Islet of Langerhans (tissue), 1 donor: ENCODE measurements around the gene TMEM44.
"Not testable (repeated sequence)": the region's sequence is repeated elsewhere in the genome, so short reads cannot be mapped to it uniquely, and the experiment has no call there.

Experiments used
- FAIRE-seq: peaks from one replicate; lab custom pipeline; 2011; peaks lifted over from hg19 to GRCh38; lab: Jason Lieb, UNC

The TMEM44 gene

DNA sequence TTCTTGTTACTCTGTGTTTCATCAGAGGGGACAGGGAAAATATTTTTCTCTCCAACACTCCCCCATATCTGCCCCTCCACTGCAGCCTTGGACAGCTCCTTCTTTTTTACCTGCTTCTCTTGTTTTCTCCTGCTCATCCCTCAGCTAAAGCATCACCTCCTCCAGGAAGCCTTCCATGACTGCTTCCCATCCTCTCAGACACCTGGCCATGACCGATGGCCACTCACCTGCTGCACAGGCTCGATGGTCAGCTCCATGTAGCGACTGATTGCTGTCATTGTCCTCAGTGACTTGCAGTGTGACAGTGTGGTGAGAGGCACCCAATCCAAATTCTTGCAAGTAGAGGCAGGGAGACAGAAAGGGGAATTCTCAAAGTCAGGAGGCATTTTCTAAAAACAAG lies 22.5 kb downstream of the TMEM44 start:
- FAIRE-seq, result no peak

DNA sequence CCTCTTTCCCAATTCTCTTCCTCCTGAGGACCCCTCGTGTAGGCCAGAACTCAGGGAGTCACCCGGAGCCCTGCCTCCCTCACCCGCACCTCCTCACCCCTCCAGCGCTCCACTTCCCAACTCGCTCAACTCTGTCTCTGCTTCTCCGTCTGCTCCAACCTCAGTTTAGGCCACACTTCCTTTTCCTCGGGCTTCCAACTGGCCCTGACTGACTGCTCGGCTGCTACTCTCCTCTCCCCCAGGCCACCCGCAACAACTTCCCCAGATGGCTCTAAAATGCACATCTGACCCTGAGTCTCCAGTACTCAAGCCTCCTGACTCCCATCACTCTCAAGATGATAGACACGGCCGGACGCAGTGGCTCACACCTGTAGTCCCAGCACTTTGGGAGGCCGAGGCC lies 23.6 kb downstream of the TMEM44 start:
- FAIRE-seq, result no peak

DNA sequence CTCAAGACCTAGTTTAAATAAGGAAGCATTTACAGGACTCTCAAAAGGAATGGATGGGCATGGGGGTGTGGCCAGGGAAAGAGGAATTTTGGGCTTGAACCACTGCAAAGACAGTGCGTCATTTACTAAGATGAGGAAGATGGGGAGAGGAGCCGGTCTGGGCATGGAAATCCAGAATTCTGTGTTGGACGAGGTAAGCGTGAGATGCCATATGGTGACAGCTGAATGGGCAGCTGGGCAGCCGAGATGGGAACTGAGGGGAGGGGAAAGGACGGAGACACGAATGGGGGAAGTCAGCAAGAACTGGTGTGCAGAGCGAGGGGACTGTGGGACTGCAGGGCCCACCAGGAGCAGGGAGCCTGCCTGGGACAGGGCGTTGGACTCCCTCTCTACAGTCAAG lies 24.2 kb downstream of the TMEM44 start:
- FAIRE-seq, result no peak

DNA sequence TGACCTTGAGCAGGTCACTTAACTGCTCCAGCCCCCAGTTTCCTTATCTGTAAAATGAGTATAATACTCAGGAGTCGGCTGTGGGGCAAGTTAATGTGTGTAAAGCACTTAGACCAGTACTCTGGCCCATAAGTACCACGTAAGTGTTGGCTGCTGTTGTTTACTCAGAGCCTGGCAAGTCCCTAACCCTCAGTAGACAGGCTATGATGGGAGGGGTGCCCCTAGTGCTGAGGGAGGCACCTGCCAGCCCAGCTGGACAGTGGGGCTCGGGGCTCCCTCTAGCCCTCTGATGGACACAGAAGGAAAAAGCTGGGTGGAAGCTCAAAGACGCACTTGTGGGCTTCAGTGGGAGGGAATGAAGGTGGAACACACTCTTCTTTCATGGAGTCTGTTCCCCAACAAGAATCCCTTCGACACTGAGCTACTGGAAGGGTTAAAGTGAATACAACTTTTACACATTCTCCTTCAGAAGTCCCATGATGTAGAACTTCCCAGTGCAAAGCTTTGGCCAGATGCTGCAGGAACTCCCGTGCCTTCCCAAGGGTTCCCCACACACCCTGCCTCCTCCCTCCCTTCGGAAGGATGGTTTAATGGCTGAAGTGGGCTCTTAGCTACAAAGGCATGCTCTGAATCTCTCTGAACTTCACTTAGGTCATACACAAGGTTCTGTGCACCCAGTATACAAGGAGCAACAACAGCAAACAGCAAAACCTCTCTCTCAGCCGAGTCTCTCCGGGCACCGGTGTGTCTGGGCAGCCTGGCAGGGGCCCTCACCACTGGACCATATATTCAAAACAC lies 25.4 kb downstream of the TMEM44 start:
- FAIRE-seq, result no peak

DNA sequence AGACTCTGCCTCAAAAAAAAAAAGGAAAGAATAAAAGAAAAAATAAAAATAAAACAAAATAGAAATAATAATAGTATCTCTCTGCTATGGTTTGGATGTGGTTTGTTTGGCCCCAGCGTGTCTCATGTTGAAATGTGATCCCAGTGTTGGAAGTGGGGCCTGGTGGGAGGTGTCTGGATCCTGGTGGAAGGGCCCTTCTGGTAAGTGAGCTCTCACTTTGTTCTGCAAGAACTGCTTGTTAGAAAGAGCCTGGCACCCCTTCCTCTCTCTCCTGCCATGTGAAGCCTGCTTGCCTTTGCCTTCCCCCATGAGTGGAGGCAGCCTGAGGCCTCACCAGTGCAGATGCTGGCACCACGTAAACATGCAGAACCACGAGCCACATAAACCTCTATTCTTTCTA lies 26.3 kb downstream of the TMEM44 start:
- FAIRE-seq, result no peak

DNA sequence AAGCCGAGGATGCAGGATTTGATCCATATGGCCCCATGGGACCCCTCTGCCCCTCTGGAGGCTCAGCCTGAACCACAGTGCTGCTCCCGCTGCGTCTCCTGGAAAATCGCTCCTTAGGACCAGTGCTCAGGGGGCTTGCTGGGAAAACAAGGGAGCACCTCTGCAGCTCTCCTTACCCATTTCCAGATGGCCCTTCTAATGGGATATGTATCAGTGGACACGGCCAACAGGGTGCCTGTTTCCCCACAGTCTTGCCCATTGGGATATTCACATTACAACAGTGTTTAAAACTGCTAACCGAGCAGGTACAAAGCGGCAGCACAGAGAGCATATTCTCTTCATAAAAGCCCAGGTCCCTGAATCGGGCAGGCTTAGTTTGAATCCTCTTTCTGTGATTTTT lies 27.1 kb downstream of the TMEM44 start:
- FAIRE-seq, result no peak

DNA sequence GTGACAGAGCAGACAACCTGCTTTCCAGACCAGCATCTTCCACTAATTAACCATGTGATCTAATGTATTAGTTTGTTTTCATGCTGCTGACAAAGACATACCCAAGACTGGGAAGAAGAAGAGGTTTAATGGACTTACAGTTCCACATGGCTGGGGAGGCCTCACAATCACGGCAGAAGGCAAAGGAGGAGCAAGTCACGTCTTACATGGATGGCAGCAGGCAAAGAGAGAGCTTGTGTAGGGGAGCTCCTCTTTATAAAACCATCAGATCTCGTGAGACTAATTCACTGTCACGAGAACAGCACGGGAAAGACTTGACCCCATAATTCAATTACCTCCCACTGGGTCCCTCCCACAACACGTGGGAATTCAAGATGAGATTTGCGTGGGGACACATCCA lies 27.9 kb downstream of the TMEM44 start:
- FAIRE-seq, result not testable (repeated sequence)

DNA sequence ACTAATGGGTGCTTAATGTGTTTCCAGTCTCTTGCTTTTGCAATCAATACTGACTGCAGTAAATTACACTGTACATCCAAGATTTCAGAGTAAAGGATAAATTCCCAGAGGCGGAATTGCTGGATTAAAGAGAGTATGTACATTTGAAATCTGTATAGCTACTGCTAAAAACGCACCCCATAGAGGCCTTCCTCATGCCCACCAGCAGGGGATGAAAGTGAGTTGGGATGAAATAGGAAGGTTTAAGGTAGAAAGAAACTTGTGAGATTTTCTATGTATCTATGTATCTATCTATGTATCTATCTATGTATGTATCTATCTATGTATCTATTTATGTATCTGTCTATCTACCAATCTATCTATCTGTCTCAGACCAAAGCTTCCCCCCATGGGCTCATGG lies 28.4 kb downstream of the TMEM44 start:
- no peak for FAIRE-seq

DNA sequence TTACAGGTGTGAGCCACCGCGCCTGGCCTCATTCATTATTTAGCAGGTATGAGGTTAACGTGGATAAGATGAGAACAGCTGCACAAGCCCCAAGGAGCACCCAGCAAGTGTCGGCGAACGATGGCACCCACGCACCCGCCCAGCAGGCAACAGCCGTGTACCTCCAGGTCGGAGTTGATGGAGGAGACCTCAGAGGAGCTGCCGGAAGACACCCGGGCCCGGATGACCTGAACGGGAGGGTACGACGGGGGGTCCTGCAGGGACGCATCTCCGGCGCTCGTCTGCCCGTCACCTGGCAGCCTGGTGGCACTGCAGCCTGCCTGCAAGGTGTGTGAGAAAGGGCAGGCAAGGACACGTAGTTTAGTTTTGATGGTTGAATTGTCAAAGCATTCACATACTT lies 29.1 kb downstream of the TMEM44 start:
- no peak for FAIRE-seq

DNA sequence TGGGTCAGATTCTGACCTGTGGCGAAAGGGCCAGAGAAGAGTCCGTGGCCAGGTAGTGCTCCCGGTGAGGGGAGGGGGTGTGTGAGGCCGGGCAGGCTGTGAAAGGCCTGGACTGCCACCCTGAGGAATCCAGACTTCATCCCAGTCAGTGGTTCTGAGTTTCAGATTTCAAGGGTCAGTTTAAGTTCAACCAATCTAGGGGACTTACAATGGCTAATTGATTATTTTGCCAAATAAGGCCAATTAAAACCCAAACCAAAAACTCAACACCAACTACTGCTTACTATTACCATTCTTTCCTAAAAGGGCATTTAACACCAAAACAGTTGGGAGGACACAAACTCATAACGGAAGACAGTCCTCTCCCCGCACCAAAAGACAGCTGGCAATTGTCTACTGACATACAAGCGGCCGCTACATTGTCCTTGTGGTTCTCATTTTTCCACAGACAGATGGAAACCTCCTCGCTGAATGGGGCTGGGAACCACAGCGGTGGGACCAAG lies 30.5 kb downstream of the TMEM44 start:
- FAIRE-seq, result no peak

DNA sequence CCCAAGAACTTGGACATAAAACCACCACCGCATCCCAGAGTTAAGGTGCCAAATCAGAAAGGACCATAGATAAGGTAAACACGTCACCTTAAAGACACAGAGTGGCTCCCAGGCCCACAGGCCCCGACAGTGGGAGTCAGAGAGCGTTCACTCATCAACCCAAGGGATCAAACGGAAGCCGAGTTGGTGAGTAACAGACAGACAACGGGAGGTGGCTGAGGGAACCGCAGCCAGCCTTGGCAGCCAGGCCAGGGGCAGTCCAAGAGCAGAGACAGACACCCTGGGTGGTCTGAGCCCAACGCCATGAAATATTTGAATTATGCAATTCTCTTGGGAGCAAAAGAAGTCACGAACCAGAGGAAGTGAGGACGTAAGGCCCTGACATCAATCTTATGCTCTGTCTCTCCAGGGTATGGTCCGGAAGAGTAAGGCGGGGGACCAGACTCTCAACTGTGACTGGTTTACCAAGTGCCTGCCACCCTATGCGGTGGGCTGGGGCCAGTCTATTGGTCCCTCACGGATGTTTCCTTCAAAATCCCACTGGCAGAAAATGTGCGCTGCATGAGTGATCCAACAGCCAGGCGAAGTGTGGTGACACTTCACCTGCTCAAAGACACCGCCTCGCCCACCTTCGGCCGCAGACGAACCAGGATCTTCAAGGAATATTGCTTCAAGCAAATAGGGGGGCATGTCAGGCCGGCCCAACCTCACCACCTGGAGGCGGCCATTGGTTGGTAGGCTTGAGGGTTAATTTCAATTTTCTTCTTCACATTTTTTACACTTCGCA lies 34.3 kb downstream of the TMEM44 start:
- no peak for FAIRE-seq

DNA sequence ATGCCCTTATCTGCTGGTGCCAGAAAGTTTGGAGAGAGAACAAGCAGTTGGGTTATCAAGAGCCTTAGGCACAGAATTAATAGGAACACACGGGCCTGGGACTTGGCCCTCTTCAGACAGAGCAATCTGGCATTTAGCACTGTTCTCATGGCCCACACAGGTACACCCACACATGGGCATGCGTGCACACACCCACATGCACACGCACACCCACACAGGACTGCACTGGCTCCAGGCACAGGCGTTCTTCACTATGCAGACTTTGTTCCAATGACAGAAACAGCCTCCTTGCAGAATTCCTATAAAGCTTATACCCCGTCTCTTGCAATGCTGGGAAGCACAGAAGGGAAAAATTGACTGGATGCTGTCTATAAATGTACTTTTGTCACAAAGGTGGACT lies 36.3 kb downstream of the TMEM44 start:
- FAIRE-seq, result no peak

DNA sequence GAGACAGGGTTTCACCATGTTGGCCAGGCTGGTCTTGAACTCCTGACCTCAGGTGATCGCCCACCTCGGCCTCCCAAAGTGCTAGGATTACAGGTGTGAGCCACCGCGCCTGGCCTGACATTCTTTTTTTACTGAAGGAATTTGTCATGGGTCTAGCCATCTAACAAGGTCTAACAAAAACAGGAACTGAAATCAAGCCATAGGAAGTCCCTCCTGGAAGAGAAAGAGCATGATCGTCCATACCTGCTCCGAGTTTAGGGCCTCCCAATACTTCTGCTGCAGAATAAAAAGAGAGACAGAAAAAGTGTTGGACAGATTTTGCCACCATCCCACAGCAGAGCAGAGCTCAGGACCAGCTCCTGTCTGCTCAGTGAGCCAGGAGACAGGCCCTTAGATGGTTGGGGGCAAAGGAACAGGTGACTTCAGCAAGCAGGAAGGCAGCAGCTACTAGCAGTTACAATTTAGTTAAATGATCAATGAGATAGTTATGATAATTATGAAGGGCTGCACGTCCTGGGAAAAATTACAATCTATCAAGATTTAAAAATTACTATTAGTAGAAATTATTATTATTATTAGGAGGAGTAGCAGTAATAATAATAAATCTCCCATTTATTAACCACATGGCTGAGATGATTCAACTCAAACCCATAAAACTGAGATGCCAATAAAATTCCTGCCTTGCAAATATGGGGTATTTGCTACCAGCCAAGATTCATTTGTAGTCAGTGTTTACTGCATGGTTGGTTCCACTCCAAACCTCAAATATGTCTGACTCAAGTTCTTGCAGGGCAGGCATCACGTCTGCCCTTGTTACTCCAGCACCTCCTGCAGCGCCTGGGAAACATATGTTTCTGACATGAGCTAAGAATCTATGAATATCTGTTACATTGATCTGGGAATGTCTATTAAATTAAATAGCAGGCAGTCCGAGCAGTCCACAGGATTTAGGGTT lies 40.1 kb downstream of the TMEM44 start:
- no peak for FAIRE-seq

DNA sequence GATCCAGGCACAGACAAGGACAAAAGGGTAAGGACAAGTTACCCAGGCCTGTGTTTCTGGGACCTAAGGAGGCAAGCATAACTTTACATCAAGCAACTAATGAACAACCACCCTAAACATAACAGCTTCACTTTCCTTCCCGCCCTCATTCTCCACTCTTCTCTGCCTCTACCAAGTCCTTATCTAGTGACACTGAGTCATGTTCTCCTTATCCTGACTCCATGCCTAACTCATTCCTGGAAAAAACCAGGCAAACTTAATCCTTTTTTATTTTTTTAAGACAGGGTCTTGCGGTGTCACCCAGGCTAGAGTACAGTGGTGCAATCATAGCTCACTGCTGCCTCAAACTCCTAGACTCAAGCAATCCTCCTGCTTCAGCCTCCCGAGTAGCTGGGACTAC lies 44.5 kb downstream of the TMEM44 start:
- no peak for FAIRE-seq

DNA sequence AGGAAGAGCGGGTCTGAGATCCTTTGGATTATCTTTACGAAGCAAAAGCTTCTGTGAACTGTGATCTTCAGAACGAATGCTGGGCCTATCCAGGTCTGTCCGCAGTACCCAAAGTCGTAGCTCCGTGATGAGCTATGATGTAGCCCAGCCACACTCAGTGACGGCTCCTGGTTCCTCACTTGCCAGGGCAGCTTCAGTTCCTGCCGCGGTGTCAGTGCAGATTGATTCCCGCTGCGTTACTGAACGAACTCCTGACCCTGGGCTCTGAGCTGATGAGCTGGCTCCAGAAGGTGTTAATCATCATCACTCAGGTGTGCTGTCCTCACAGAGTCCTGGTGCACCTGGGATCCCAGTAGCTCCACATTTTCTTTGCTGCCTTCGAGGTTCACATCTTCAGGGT lies 45.0 kb downstream of the TMEM44 start:
- no peak for FAIRE-seq

DNA sequence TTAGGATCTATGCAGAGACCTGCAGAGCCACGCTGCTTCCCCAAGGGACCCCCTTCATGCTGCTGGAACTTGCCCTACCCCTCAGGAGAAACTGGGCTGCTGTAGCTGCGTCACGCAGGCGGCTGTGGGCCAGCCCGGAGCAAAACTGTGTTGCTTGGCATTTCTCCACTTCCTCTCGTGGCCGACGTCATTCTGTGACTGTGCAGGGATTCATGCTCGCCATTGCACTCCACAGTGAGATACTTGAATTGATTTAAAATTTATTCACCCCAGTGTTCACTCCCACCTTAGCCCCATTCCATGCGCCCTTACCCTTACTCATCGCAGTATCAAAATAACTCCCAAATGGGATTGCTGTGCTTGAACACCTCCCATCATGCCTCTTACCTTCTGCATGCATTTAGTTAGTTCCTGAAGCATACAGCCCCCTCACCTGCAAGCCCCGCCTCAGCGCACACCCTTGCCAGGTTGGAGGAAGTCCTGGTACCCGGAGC lies 45.7 kb downstream of the TMEM44 start:
- FAIRE-seq, result no peak

DNA sequence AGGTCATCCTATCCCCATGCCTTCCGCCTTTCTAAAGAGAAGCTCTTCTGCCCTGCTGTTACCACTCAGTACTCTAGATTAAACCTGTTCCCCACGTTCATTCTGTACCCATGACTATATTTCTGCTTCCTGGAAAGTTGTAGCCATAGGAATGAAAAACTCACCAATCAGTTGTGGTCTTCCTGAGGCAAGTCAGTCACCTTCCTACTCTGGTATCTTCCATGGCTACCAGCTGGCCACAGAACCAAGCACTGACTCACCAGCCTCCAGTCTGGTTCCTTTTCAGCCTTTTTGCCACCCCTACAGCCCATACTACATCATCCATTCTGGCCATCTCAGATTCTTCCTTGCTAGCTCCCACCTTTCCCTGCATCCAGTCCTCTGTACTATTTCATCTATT lies 46.4 kb downstream of the TMEM44 start:
- no peak for FAIRE-seq

DNA sequence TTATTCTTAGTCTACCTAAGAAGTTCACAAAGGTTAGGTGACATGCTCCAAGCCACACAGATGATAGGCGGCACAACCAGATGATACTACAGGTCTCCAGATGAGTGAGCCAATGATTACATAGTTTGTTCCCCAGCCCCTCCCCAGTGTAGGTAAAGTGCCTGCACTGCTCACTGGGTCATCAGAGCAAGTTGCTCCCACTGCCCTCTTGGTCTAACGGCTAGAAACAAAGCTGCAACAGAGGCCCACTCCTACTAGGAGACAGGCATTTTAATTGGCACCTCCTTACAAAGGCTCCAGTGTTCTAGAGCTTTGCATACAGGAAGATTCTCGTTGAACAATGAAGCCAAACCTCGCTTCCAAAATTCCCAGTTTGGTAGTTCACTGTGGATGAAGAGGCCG lies 47.3 kb downstream of the TMEM44 start:
- FAIRE-seq, result no peak

DNA sequence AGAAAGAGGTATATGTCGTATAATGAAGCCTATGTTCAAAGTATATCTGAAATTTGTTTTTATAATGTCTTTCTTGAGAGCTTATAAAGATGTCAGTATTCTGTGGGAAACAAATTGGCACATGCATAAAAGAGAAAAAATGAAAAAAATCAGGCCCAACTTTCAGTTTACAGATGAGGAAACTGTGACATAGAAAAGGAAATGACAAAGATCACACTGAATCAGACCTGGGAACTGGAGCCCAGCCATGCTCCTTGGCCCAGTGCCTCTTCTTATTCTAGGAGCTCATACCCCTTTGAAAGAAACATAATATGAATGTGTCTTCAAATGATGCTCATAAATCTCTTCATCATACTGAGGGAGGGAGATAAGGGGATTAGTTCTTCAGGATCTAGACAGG lies 48.4 kb downstream of the TMEM44 start:
- no peak for FAIRE-seq

DNA sequence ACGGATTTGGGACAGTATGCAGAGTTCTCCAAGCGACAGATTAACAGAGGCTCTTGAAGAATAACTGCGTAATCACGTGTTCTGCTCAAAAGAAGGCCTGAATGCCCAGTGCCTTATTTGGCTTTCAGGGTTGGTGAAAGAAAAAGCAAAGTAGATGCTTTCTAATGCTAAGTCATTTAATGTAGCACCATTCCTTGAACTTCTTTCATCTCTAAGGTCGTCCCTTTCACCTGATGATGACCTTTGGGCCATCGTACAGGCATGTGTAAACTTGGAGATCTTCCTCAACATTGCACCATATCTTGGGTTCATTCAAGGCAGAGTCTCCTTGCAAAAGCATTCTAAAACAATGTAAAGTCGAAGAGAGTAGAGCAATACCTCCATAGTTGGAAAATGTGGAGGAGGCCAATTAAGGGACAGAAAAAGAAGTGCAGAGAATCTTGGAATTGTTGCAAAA lies 48.9 kb downstream of the TMEM44 start:
- no peak for FAIRE-seq

DNA sequence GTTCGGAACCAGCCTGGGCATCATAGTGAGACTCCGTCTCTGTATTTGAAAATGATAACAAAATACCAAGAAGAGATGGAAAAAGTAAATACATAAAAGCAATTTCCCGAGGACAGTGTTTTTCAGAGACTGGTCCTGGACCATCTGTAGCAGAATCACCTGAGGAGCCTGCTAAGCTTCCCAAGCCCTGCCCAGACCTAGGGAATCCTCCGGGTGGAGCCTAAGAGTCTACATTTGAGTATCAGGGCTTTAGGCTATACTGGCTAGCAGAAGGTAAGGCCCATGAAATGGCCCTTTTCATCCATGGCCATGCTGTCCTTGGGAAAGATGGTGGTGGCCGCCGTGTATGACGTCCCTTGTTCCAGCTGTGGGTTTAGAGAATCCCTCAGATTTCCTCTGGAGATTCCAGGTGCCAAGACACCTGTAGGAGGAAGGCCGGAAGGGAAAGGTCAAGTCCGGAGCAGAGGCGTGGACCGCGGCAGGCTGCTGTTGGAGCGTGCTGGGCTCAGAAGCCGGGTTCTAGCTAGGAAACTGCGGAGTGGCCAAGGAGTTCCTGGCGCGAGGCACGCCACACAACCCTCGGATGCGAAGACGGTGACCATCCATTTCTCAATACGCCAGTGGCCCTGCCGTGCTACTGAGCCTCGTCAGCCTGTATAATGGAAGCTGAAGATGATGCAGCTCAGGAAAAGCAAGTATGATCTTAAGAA lies 50.9 kb downstream of the TMEM44 start:
- no peak for FAIRE-seq
